Stimulated activated naive CD8-positive, alpha-beta T cell treated with anti-CD3 and anti-CD28 coated beads, Interleukin-15, Interleukin-2, amounts not matched to agents 100 U/mL and 50 U/mL, for 24 hours (primary cell): ENCODE data around the gene SH2D2A.

Experiments used
- ATAC-seq: fragments of 150-1000 bp; cut with Tn5 transposase; one replicate; pipeline ENCODE4 v1.10.0; 2021
- DNase-seq: peaks from one replicate; pipeline ENCODE4 v3.0.0; 2021

The SH2D2A gene

DNA sequence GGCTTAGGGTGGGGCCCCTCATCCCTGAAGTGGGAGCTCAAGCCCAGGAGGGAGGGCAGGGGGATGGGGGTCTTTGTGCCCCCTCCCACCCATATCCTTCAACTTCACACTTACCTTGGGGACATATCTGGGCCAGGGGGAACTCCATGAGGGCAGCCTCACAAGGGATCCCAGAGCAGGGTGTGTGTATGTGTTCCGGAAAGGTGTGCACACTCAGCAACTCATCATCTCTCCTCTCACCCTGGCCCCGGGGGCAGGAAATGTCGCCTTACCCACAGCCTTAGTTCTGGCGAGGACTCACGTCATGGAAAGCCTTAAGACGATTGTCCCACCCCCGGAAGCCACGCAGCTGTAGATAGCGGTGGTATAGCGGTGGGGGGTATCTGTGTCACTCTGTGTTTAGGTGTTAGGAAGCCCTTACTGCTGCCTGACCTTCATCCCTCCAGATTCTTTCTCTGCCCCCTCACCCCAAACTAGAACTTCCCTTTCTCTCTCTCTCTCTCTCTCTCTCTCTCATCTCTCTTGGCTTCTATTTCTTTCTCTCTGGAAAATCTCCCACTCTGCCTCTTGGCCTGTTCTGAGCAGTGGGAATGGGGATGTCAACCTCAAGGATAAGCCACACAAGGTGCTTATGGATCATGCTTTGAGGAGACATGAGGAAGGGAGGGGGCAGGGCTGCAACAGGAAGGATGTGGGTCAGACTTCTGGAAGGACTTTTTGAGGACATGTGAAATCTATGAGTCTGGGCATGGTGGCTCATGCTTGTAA is at the start of gene SH2D2A:
Gene SH2D2A (minus strand): TSS at position 288 of the 768 bp plus-strand sequence. CDS start 140 bp downstream, at position 148.
- DNase-seq (peak; percentile 94), ATAC-seq (peak; percentile 92)

DNA sequence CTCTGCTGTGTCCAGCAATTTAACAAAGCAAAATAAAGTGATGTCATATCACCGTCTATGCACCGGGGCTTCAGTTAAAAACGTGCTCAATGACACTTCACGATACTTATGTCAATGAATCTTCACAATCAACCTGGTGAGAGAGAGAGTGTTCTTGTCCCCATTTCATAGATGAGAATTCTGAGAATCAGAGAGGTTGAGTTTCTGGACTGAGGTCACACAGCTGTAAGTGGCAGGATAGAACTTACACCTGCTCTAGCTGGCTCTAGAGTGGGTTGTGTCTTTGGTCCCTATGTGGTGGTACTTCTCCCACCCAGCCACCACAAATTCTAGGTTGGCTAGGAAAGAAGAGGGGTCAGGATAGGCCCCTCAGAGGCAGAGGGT is 49.2 kb upstream of the SH2D2A start:
- DNase-seq: no peak
- ATAC-seq: peak; percentile 15

DNA sequence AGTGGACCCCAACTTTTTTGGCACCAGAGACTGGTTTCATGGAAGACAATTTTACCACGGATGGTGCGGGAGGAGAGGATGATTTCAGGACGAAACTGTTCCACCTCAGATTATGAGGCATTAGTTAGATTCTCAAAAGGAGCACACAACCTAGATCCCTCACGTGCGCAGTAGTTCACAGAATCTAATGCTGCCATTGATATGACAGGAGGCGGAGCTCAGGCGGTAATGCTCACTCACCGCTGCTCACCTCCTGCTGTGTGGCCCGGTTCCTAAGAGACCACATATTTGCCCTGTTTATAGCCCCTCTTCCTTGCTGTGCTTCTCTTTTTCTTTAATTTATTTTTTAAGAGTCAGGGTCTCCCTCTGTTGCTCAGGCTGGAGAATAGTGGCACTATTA is 48.6 kb upstream of the SH2D2A start:
- no peak for ATAC-seq
- no peak for DNase-seq

DNA sequence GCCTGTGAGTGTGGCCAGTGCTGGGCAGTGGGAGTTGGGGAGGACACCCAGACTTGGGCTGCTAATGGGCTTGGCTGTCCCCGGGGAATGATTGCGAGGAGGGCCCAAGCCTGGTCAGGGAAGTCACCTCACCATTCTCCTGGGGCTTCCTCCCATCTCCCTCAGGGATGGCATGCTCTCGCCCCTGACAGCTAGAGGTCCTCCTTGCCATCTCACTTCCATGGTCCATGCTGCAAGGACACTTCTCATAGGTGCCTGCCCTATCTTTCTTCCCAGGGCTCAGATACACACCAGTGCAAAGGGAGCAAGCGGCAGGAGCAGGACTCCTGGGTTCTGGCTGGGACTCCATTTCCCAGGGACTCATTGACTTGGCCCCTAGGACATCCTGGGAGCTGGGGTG is 48.1 kb upstream of the SH2D2A start:
- ATAC-seq (no peak), DNase-seq (no peak)

DNA sequence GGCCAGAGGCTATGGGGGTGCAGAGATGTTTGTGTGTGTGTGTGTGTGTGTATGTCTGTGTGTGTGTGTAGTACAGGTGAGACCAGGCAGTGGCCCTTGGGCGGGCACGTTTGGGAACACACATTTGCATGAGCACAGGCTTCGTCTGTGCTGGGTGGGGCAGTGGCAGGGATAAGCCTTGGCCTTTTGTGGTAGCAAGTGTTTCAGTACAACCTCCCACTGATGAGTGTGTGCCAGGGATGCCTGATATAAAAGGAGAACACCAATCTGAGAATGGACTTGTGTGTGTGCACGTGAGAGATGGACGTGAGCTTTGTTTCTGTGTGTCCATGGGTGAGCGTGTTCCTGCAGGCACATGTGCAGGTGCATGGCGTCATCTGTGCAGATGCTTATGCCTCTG is 47.0 kb upstream of the SH2D2A start:
- DNase-seq (no peak), ATAC-seq (no peak)

DNA sequence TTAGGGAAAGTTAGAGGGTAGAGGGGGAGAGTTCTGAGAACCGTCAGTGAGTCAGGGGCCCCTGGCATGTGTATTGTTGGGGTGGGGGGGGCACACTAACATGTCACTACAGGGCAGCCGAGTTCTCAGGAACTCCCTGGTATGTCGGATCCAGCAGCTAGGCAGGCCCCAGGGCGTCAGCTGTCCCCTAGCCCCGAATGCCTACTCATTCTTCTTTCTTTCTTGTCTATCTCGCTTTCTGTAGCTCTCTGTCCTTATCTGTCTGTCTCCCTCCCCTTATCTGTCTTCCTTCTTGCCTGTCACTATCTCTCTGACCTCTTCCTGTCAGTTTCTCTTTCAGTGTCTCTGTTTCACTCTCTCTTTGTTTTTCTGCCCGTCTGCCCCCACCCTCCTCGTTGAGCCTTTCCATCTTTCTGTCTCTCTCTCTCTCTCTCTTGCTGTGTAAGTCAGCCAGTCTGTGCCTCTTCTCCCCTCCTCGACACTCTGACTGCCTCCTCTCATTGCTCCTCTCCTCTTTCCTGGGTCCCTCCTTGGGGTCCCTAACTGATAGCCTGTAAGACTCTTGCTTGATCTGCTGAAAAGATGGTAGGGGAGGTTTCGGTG is 46.5 kb upstream of the SH2D2A start:
- peak; percentile 38 for DNase-seq
- peak; percentile 40 for ATAC-seq

DNA sequence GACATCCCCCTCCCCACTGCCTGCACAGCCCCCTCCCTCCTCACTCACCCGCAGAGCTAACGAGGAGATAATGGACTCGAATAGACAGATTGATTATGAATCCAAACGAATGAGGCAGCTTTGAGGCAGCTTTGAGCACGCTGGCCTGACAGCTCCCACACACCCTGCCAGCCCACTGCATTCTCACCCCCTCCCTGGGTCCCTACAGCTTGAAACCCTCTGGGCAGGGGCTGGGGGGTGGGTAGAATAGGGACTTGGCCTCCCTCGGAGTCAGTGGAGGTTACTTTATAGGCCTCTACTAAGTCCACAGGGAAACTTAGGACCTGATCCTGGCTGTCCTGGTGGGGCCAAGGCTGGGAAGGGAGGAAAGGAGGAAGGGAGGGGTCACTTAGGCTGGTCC is 45.9 kb upstream of the SH2D2A start:
- no peak for DNase-seq
- no peak for ATAC-seq

DNA sequence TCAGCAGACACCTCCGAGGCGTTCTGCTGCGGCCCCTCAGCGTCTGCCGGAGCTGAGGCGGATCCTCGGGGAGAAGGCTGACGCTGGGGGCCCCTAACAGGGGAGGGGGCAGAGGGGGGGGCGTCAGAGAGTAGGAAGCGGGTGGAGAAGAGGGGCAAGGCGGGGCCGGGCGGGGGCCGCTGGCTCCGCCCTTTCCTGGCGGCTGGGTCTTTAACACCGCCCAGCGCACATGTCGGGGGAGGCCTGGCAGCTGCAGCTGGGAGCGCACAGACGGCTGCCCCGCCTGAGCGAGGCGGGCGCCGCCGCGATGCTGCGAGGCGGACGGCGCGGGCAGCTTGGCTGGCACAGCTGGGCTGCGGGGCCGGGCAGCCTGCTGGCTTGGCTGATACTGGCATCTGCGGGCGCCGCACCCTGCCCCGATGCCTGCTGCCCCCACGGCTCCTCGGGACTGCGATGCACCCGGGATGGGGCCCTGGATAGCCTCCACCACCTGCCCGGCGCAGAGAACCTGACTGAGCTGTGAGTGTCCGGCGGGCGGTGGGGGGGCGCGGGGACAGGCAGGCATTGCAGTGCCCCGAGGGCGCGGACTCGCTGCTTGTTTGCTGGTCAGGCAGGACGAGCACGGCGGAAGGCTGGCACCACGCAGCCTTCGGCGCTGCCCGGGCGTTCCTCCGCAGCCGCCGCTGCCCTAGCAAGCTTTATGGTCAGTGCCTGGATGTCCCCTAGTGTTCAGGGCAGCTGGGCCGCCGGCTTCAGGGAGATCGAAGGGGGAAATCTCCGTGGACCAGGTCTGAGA is 44.2 kb upstream of the SH2D2A start, which contains the start of gene NTRK1:
Gene NTRK1 (plus strand): TSS at position 238 of the 796 bp plus-strand sequence. CDS start 70 bp downstream, at position 308.
- DNase-seq: peak; percentile 67

DNA sequence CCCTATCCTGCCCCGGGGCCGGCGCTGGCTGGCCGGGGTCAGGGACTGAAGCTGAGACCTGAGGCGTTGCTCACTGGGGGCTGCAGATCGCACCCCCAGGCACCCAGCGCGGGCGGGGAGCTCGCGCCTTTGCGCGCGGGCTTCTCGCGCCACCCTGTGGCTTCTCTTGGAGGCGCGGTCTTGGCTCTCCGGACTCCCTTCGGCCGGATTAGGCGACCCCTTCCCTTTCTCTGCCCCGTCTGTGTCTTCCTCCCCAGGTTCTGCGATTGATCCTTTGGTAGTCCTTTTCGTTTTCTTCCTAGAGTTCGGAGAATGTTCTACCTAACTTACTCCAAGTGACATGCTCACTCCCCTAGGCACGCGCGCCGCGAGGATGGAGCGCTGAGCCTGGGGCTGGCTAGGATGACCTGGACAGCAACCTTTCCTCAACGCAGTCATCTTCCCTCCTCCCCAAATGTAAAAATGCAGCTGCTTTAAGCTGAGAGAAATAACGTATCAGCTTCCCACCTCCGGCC is 43.5 kb upstream of the SH2D2A start:
- peak; percentile 76 for DNase-seq
- peak; percentile 47 for ATAC-seq

More for the DNA sequence above, 44.2 kb upstream of the SH2D2A start, which contains the start of gene NTRK1:
- ATAC-seq: peak; percentile 70

DNA sequence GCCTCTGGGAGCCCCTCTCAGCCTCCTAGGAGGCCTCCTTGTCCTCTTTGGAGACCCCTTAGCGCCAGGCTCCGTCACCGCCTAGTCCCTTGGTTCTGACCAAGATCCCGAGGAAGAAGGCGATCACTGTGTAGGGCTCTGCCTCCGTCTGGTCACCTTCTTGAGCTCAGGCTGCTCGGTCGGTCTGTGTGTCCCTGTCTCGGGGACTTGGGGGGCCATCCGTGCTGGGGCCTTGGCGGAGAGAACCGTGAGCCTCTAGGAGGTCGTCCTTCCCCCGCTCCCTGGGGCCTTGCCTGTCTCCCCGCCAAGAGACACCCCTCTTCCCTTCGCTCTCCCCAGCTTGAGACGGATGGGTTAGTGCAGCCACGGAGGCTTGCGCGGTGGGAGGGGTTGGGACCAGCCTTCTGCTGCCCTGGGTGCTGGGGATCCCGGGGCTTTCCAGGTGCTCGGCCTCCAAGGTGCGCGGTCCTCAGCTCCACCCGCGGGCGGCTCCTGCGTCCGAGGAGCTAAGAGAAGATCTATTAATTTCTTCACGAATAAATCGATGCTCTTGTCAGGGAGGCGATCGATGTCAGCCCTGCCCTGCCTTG is 43.0 kb upstream of the SH2D2A start:
- ATAC-seq (no peak), DNase-seq (no peak)

DNA sequence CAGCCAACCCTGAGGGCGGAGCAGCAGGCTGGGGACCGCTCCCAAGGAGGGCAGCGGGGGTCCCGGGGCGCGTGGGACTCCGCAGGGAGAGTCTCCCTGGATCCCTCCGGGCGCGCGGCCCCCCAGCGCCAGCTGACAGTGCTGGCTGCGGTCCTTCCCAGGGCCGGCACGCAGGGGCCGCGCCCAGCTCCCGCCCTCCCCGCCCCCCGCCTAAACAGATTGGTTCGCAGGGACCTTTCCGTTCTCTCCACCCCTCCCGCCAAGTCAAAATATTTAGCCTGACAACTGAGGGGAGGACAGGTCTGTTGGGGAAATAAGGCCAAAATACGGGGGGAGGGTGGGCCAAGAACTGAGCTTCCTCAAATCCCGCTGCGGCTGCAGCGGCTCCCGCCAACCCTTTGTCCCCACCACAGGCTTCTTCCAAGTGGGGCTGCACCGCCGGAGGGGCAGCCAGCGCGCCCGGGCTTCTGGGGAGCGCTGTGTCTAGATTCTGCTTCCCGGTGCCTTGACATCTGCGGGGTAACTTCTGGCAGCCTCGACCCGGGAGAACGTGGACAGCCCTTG is 42.4 kb upstream of the SH2D2A start, which contains the start of gene INSRR:
Gene INSRR (minus strand): TSS at position 159 of the 564 bp plus-strand sequence. CDS start 496 bp downstream, outside the sequence.
- DNase-seq: no peak
- no peak for ATAC-seq

DNA sequence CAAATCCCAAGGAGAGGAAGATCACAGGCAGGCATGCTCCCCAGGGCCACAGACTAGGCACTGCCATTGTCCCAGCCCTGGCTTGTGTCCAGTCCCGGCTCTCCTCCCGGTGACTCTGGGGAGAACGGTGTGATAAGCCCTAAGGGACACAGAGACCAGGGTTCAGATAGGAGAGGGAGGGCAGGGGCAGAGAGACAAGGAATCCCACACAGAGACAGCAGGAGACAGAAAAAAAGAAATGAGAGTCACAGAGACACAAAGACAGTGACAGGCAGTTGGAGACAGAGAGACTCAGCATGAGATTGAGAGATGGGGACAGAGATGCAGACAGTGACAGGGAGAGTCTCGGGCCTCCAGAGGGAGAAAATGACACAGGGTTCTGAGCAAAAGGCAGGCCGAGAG is 41.9 kb upstream of the SH2D2A start:
- ATAC-seq (no peak), DNase-seq (no peak)

DNA sequence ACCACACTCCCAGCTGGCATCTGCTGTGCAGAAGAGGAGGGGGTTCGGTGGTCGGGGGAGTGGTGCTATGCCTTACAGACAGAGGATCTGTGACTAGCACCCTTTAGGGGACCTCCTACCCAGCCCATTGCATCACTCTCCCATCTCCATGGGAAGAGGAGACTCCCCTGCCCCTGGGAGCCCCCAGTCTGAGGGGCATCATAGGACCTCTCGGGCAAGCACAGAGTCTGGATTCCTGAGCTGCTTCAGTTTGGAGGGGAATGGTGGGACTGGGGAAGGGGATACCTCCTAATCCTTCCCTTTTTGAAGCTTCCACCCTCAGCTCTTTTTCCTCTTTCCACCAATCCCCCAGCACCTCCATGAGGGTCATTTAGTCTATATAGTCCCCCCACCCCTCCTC is 40.9 kb upstream of the SH2D2A start:
- DNase-seq (no peak), ATAC-seq (no peak)

DNA sequence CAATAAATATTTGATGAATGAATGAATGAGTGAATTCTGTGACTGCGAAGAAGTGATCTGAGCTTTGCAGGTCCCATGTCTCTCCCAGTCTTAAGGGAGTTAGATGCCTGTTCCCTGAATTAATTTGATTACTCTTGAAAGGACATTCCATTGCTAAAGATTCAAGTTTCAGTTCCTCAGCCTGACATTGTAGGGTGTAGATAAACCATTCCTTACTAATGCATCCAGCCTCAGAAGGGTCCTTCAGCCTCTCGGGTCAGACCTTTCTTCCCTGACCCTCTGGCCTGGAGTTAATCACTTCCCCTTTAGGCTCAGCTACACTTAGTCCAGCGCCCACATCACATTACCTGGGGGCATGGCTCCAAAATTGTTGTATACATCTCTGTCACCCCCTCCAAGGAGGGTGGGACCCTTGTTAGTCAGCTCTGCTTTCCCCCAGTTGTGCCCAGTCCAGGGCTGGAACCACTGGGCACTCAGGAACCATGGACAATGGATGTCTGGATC is 39.7 kb upstream of the SH2D2A start:
- no peak for ATAC-seq

DNA sequence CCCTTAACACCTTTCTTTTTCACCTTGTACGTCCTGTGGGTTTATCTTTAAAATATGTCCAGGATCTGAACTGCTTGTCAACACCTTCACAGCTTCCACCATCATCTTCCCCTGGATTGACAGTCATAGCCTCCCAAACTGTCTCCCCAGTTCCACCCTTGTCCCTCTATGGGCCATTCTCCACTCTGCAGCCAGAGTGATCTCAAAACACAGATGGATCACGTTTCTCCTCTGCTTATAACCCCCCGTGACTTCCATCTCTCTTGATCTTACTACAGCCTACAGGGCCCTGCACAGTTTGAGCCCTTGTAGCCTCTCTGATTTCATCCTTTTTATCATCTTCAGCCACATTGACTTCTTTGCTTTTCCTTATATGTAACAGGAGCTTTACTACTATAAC is 38.0 kb upstream of the SH2D2A start:
- no peak for ATAC-seq
- DNase-seq: no peak

More for the DNA sequence above, 39.7 kb upstream of the SH2D2A start:
- no peak for DNase-seq

DNA sequence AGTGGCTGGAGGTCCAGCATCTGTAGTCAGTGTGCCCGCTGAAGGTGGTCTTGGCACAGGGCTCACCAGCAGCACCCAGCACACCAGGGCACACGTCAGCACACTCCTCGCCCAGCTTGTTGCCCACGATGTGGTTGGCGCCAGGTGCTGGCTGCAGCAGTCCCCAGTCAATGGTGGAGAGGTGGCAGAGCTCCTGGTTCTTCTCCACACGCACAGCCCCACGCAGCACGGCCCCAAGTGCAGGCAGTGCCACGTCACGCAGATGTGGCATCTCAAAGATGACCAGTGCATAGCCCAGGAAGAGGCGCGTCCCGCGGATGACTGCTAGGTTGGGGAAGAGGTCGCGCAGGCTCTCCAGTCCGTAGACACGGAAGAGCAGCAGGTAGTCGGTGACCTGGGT is 37.1 kb upstream of the SH2D2A start:
- DNase-seq (no peak), ATAC-seq (no peak)

DNA sequence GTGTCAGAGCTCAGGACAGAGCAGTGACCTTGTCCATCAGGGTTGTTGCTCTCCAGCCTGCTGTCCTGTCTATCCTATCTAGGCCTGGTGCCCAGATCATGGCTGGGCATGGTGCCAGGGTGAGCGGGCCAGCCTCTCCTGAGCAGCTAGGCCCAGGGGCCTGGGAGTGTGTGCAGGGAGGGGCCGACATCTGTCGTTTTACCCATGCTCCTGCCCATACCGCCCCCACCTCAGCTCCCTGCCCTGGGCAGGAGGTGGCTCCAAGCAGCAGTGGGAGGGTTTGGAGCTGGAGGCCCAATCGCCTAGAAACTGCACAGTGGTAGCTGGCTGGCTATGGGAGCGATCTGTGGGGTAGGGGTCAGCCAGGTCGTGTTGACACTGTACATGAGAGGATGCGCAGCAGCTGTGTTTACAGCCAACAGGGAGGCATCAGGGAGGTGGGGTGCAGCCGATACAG is 35.8 kb upstream of the SH2D2A start:
- DNase-seq (no peak), ATAC-seq (no peak)

DNA sequence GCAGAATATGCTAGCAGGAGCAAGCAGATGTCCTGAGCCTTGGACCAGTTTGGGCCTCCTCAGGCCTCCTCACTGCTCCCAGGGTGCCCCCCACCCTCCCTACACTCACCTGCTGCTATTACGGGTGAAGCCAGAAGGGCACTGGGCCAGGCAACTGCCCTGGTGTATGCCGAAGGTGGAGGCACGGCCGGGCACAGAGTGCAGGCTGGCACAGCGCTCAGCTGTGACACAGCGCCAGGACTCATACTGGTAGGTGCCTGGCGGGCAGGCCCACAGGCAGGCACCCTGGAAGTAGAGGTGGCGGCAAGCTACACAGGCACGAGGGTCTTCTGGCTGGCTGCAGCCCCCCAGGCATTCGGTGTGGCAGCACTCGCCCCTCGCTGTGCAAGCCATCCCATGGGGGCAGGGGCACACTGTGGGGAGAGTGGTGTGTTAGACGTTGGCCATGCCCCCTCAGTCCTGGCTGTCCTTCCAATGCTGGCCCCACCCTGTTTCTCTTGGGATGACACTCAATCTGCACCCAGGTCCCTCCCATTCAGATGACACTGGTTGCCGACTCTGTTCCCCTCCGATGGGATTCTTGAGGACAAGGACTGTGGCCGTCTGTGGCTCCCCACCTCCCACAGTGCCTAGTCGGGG is 35.2 kb upstream of the SH2D2A start:
- no peak for ATAC-seq
- no peak for DNase-seq

DNA sequence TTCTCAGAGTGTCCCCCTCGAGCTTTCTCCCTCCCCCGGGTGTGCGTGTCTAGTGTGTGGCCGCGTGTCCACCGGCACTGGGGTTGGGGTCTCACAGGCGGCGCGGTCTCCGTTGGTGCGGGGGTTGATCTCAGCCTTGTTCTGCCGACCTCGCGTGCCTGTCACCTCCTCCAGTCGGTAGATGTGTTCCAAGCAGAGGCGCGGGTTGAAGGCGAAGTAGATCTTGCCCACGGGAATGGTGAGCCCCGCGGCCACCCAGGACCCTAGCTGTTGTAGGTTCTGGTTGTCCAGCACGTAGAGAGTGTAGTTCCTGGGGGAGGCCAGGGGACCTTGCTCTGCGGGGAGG is 32.5 kb upstream of the SH2D2A start:
- ATAC-seq: no peak
- no peak for DNase-seq

DNA sequence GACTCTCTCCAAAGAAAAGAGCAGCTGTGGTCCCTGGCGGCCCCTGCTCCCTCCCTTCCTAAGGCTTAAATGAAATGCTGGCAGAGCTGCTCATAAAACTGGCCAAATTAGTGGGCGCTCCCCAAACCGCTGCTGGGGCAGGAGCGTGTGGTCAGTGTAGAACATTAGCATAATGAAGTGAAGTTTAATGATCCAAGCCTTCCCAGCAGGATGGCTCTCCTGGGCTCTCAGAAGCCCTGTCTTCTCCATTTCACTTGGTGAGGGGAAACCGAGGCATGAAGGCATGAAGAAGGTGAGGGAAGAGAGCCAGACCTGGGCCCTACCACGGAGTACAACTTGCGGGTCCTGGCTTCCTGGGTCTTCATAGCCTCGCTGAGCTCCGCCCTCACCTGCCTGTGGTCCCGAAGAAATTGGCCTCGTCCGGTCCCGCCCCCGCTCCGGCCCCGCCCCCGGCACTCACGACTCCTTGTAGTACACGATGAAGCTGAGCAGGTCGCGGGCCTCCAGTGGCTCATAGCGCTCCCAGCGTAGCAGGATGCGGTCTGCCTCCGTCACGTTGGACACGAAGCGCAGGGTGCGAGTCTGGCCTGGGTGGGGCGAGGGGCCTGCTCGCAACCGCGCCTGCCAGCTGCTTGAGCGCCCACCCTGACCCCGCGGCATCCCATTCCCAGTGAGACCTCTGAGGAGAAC is 32.0 kb upstream of the SH2D2A start:
- ATAC-seq (peak; percentile 58), DNase-seq (peak; percentile 77)
